Neural progenitor cell (in vitro differentiated cells): Measurements from ENCODE around the gene LRIG2. TPM values are rescaled to one million over a fixed set of nuclear protein-coding genes. Genes with fewer than 3 reads are reported as not detected.
"Not testable (repeated sequence)": the region's sequence is repeated elsewhere in the genome, so short reads cannot be mapped to it uniquely, and the experiment has no call there.

ENCODE experiments used
- DNase-seq: peaks from one replicate; pipeline ENCODE4 v3.0.0-alpha.2; 2016; ENCODE audit warnings: low spot score
- H2AFZ ChIP-seq: fragments of 200-600 bp; sonication (generic); replicated peaks from 2 replicates; pipeline ENCODE4 v1.6.1; 2016; ENCODE audit warnings: antibody characterized with exemption
- H3F3A ChIP-seq: fragments of 200-600 bp; sonication (generic); 2 replicates; pipeline ENCODE4 v1.6.1; 2016; ENCODE audit warnings: antibody characterized with exemption, low read depth
- H3K27ac ChIP-seq: fragments of 200-600 bp; sonication (generic); 2 replicates; pipeline ENCODE4 v1.5.1; 2016; ENCODE audit warnings: mild to moderate bottlenecking
- H3K27me3 ChIP-seq: fragments of 200-600 bp; sonication (generic); 2 replicates; pipeline ENCODE4 v1.6.1; 2016; ENCODE audit warnings: mild to moderate bottlenecking, moderate library complexity
- H3K36me3 ChIP-seq: fragments of 200-600 bp; sonication (generic); 2 replicates; pipeline ENCODE4 v1.5.1; 2016
- H3K4me1 ChIP-seq: fragments of 200-600 bp; sonication (generic); 2 replicates; pipeline ENCODE4 v1.6.1; 2016; ENCODE audit warnings: mixed run types
- H3K4me2 ChIP-seq: fragments of 200-600 bp; sonication (generic); 2 replicates; pipeline ENCODE4 v1.6.1; 2016
- H3K4me3 ChIP-seq: fragments of 200-600 bp; sonication (generic); 2 replicates; pipeline ENCODE4 v1.5.1; 2016
- H3K79me2 ChIP-seq: fragments of 200-600 bp; sonication (generic); 2 replicates; pipeline ENCODE4 v1.6.1; 2016; ENCODE audit warnings: low read depth
- H3K9ac ChIP-seq: fragments of 200-600 bp; sonication (generic); 2 replicates; pipeline ENCODE4 v1.6.1; 2016
- H3K9me3 ChIP-seq: fragments of 200-600 bp; sonication (generic); 2 replicates; pipeline ENCODE4 v1.5.1; 2016; ENCODE audit warnings: low read depth
- H4K20me1 ChIP-seq: fragments of 200-600 bp; sonication (generic); 2 replicates; pipeline ENCODE4 v1.6.1; 2016; ENCODE audit warnings: low read depth
- H3K27ac Mint-ChIP-seq: 3 replicates; pipeline ENCODE4 v1.8.0; 2021; ENCODE audit warnings: mixed read lengths
- H3K27me3 Mint-ChIP-seq: 2 replicates; pipeline ENCODE4 v1.8.0; 2022; ENCODE audit warnings: low read depth, mild to moderate bottlenecking, inconsistent platforms, moderate library complexity, mixed read lengths; ENCODE audit not compliant: insufficient read depth
- H3K36me3 Mint-ChIP-seq: 3 replicates; pipeline ENCODE4 v1.8.0; 2021; ENCODE audit warnings: mixed read lengths
- H3K4me1 Mint-ChIP-seq: 3 replicates; pipeline ENCODE4 v1.8.0; 2021; ENCODE audit warnings: mixed read lengths
- H3K4me3 Mint-ChIP-seq: 3 replicates; pipeline ENCODE4 v1.8.0; 2021; ENCODE audit warnings: mild to moderate bottlenecking, moderate library complexity, mixed read lengths
- H3K9me3 Mint-ChIP-seq: 3 replicates; pipeline ENCODE4 v1.8.0; 2020; ENCODE audit warnings: mixed read lengths
- CTCF ChIP-seq: fragments of 200-600 bp; sonication (generic); IDR thresholded peaks from 2 replicates; pipeline ENCODE4 v1.5.1; 2017; ENCODE audit warnings: antibody characterized with exemption, mild to moderate bottlenecking
- EZH2 ChIP-seq: fragments of 200-600 bp; sonication (generic); IDR thresholded peaks from 2 replicates; pipeline ENCODE4 v1.6.1; 2017; ENCODE audit warnings: antibody characterized with exemption, mild to moderate bottlenecking, moderate library complexity
- EZH2phosphoT487 ChIP-seq: fragments of 200-600 bp; sonication (generic); IDR thresholded peaks from 2 replicates; pipeline ENCODE4 v1.6.1; 2017; ENCODE audit warnings: antibody characterized with exemption
- total RNA-seq: library from RNA; depleted of rRNA; stranded (reverse); fragments of >200 nt; gene quantifications from 2 replicates; pipeline ENCODE4 v1.2.3, GENCODE V29; 2015; ENCODE audit warnings: low replicate concordance

Gene LRIG2
- total RNA-seq, 1 donor from 2014 or later, result 24.4 TPM

- no peak overlapping the region for H2AFZ ChIP-seq
- Mint-ChIP-seq H3K27me3 (no peaks in the 10 kb centered on the region), H3K9me3 (peaks cover 25% of the 10 kb centered on the region), H3K4me1 (no peaks in the 10 kb centered on the region), H3K36me3 (peaks cover 2% of the 10 kb centered on the region), H3K27ac (no peak overlapping the region), H3K4me3 (no peak overlapping the region)
- H3K4me3 ChIP-seq, result no peak overlapping the region
- TF ChIP-seq EZH2phosphoT487 (no peak), CTCF (no peak), EZH2 (no peak)
- H3K79me2 ChIP-seq, result no peaks in the 10 kb centered on the region
- no peaks in the 10 kb centered on the region for H3F3A ChIP-seq
- H3K4me2 ChIP-seq, result no peak overlapping the region
- no peaks in the 10 kb centered on the region for H4K20me1 ChIP-seq
- H3K27me3 ChIP-seq, result no peaks in the 10 kb centered on the region
- H3K27ac ChIP-seq, result no peak overlapping the region
- no peak overlapping the region for H3K9ac ChIP-seq
- no peaks in the 10 kb centered on the region for H3K4me1 ChIP-seq
- H3K9me3 ChIP-seq, result peaks cover 6% of the 10 kb centered on the region
- DNase-seq, result no peak
- H3K36me3 ChIP-seq, result no peaks in the 10 kb centered on the region
These were observed 83.4 kb downstream of the LRIG2 start for GRCh38 chr1:113156368-113156767.

- DNase-seq, H3K4me3 Mint-ChIP-seq, H3K27me3 Mint-ChIP-seq, H3K4me2 ChIP-seq, H3K4me3 ChIP-seq, H3K36me3 ChIP-seq, H3K36me3 Mint-ChIP-seq, H3K4me1 ChIP-seq, H3K27ac ChIP-seq, H3K27me3 ChIP-seq, H3K27ac Mint-ChIP-seq, H2AFZ ChIP-seq, H3K4me1 Mint-ChIP-seq, H3K9ac ChIP-seq, H3F3A ChIP-seq, H3K79me2 ChIP-seq, H3K9me3 ChIP-seq, H4K20me1 ChIP-seq: not testable (repeated sequence)
- H3K9me3 Mint-ChIP-seq, result peaks cover 25% of the 10 kb centered on the region
These were observed 85.7 kb downstream of the LRIG2 start for GRCh38 chr1:113158743-113159142.

- no peaks in the 10 kb centered on the region for H3K4me1 Mint-ChIP-seq
- H3K27me3 Mint-ChIP-seq, result peaks cover 2% of the 10 kb centered on the region
- H3K27ac Mint-ChIP-seq, result no peak overlapping the region
- Histone ChIP-seq H3K9ac (no peak overlapping the region), H3K4me3 (no peak overlapping the region), H3K27ac (no peak overlapping the region), H3K4me1 (no peaks in the 10 kb centered on the region), H3K79me2 (no peaks in the 10 kb centered on the region), H4K20me1 (no peaks in the 10 kb centered on the region), H3K27me3 (no peaks in the 10 kb centered on the region), H3F3A (no peaks in the 10 kb centered on the region), H3K4me2 (no peak overlapping the region), H3K9me3 (no peaks in the 10 kb centered on the region), H3K36me3 (no peaks in the 10 kb centered on the region), H2AFZ (no peak overlapping the region)
- no peaks in the 10 kb centered on the region for H3K36me3 Mint-ChIP-seq
- H3K4me3 Mint-ChIP-seq, result no peak overlapping the region
- DNase-seq, result no peak
- no peaks in the 10 kb centered on the region for H3K9me3 Mint-ChIP-seq
- TF ChIP-seq EZH2, result no peak
- TF ChIP-seq EZH2phosphoT487, result no peak
- no peak for TF ChIP-seq CTCF
These were observed 93.5 kb downstream of the LRIG2 start for GRCh38 chr1:113166473-113166872.

- Histone ChIP-seq H3K36me3 (no peaks in the 10 kb centered on the region), H3K9ac (no peak overlapping the region), H4K20me1 (no peaks in the 10 kb centered on the region), H3K79me2 (no peaks in the 10 kb centered on the region), H3K4me2 (no peak overlapping the region), H3K4me3 (no peak overlapping the region), H3K27ac (no peak overlapping the region), H2AFZ (no peak overlapping the region), H3K4me1 (no peaks in the 10 kb centered on the region), H3K9me3 (no peaks in the 10 kb centered on the region), H3K27me3 (no peaks in the 10 kb centered on the region), H3F3A (no peaks in the 10 kb centered on the region)
- Mint-ChIP-seq H3K27me3 (peaks cover 2% of the 10 kb centered on the region), H3K4me1 (no peaks in the 10 kb centered on the region), H3K4me3 (no peak overlapping the region), H3K27ac (no peak overlapping the region), H3K36me3 (no peaks in the 10 kb centered on the region), H3K9me3 (peaks cover 15% of the 10 kb centered on the region)
- no peak for DNase-seq
- no peak for TF ChIP-seq CTCF
- no peak for TF ChIP-seq EZH2
- TF ChIP-seq EZH2phosphoT487, result no peak
These were observed 95.9 kb downstream of the LRIG2 start for GRCh38 chr1:113168946-113169345.
